HG02938 (cell line): ENCODE data around the gene HEATR9.
"Not testable (repeated sequence)": the region's sequence is repeated elsewhere in the genome, so short reads cannot be mapped to it uniquely, and the experiment has no call there.

Experiments
- ATAC-seq: cut with Tn5 transposase; IDR thresholded peaks from one replicate; pipeline ENCODE4 v1.9.1; 2021; ENCODE audit warnings: mild to moderate bottlenecking, moderate library complexity; ENCODE audit not compliant: unreplicated experiment

The HEATR9 gene

DNA sequence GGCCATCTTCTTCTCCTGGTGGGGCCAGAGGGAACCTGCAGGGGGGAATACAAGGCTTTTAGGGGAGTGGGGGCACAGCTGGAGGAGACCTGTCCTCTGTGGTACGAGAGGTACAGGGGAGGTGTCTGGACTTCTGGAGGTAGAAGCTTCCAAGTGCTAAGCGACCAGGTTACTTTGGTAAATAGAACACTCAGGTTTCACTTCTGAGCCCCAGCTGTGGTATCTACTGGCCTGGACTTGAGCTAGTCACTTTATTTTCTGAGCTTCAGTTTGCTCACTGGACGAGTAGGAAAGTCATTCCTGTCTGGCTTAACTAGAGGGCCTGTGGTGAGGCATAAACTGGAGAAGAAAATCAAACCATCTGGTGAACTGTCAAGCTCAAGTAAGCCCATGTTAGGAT is at the start of gene HEATR9:
TSS of gene HEATR9 (minus strand) at position 155 of the 400 bp plus-strand sequence. CDS start at position 6, 149 bp downstream.
- no peak for ATAC-seq

GRCh38 chr17:35917519-35918213 is 49.0 kb upstream of the HEATR9 start:
- ATAC-seq, result no peak

DNA sequence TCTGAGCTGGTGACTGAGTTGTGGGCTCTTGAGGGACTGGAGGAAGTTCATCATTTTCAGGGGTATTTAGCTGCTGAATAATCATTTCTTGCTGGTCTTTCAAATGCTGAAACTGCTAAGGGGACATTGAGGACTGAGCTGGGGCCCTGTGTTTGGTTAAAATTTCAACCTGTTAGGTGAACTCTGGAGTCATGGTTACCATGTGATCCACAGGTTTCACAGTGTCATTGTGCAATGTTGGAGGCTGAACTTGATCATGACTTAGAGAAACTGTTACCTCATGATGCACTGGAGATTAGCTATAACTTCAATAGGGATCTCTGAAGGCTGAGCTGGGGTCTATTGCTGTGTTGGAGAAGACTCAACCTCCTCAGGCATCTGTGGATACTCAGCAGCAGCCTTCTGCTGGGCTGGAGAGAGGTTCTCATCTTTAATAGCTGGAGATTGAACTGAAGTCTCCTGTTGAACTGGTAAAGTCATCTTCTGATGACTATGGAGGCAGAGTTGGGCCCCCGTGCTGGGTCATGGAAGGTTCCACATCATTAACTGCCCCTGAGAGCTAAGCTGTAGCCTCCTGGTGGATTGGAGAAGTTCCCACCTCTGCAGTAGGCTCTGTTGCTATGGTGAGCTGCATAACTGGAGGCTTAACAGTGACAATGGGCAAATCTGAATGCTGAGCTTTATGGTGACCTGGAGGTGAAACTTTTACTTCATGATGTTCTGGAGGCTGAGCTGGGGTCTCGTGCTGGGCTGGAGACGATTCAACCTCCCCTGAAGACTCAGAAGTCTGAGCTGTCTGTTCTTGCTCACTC is 46.7 kb upstream of the HEATR9 start:
- no peak for ATAC-seq

DNA sequence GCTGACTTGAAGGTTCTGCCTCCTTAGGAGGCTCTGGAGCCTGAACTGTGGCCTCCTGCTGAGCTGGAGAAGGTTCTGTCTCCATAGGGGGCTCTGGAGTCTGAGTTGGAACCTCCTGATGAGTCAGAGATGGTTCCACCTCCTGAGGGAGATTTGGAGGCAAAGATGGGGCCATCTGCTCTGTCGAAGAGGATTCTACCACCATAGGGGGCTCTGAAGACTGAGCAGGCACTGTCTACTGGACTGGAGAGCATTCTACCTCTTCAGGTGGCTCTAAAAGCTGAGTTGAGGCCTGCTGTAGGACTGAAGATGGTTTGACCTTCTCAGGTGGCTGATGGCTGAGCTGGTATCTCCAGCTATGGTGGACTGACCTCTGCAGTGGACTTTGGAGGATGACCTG is 45.7 kb upstream of the HEATR9 start:
- ATAC-seq, result no peak

DNA sequence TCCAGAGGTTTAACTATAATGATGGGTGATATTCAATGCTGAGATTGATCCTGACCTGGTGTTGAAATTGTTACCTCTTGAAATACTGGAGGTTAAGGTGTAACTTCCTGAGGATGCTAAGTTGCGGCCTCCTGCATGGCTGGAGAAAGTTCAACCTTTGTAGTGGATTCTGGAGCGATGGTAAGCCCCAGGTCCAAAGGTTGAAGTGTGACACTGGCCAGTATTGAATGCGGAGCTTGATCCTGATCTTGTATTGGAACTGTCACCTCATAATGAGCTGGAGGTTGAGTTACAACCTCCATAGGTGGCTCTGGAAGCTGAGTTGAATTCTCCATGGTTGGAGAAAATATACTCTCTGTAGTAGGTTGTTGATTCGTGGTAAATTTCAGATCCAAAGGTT is 44.9 kb upstream of the HEATR9 start:
- ATAC-seq, result no peak

GRCh38 chr17:35912942-35913341 is 44.3 kb upstream of the HEATR9 start:
- ATAC-seq, result no peak

GRCh38 chr17:35912339-35912912 is 43.7 kb upstream of the HEATR9 start:
- ATAC-seq, result no peak

DNA sequence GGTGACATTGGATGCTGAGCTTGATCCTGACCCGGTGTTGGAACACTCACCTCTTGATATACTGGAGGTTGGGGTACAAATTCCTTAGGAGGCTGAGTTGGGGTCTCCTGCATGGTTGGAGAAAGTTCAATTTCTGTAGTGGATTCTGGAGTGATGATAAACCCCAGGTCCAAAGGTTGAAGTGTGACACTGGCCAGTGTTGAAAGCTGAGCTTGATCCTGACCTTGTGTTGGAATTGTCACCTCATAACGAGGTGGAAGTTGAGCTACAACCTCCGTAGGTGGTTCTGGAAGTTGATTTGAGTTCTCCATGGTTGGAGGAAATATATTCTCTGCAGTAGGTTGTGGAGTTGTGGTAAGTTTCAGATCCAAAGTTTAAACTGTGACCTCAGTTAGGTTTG is 40.7 kb upstream of the HEATR9 start:
- no peak for ATAC-seq

- no peak for ATAC-seq
Measured at GRCh38 chr17:35907691-35908090, 39.0 kb upstream of the HEATR9 start.

DNA sequence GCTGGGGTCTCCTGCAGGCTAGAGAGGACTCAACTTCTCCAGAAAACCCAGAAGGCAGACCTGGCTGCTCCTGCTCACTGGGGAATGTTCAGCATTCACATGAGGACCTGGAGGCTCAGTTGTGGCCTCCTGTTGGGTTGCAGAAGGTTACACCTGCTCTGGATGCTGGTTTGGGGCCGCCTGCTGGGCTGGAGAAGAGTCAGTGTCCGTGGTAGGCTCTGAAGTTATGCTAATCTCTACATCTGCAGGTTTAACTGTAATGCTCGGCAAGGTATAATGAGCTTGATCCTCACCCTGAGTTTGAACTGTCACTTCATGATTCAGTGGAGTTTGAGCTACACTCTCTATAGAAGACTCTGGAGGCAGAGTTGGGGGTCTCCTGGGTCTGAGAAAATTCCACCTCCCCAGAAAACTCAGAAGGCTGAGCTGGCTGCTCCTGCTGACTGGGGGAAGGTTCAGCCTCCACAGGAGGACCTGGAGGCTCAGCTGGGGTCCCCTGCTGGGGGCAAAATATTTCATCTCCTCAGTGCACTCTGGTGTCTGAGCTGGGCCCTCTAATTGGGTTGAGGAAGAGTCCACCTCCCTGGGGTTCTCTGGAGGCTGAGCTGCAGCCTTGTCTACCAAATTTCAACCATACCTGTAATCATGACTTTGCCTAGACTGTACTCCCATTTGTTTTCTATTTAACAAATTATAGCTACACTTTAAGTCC is 38.4 kb upstream of the HEATR9 start:
- ATAC-seq, result no peak

- ATAC-seq, result no peak
Measured at GRCh38 chr17:35906191-35906925, 37.7 kb upstream of the HEATR9 start.

- no peak for ATAC-seq
Measured at GRCh38 chr17:35903451-35903850, 34.8 kb upstream of the HEATR9 start.

- no peak for ATAC-seq
Measured at GRCh38 chr17:35901631-35902175, 33.0 kb upstream of the HEATR9 start.

GRCh38 chr17:35900708-35901480 is 32.2 kb upstream of the HEATR9 start:
- ATAC-seq, result no peak

- no peak for ATAC-seq
Measured at GRCh38 chr17:35900280-35900679, 31.6 kb upstream of the HEATR9 start.

GRCh38 chr17:35898283-35899070 is 29.8 kb upstream of the HEATR9 start:
- ATAC-seq, result no peak

GRCh38 chr17:35897772-35898171 is 29.1 kb upstream of the HEATR9 start:
- ATAC-seq, result not testable (repeated sequence)

DNA sequence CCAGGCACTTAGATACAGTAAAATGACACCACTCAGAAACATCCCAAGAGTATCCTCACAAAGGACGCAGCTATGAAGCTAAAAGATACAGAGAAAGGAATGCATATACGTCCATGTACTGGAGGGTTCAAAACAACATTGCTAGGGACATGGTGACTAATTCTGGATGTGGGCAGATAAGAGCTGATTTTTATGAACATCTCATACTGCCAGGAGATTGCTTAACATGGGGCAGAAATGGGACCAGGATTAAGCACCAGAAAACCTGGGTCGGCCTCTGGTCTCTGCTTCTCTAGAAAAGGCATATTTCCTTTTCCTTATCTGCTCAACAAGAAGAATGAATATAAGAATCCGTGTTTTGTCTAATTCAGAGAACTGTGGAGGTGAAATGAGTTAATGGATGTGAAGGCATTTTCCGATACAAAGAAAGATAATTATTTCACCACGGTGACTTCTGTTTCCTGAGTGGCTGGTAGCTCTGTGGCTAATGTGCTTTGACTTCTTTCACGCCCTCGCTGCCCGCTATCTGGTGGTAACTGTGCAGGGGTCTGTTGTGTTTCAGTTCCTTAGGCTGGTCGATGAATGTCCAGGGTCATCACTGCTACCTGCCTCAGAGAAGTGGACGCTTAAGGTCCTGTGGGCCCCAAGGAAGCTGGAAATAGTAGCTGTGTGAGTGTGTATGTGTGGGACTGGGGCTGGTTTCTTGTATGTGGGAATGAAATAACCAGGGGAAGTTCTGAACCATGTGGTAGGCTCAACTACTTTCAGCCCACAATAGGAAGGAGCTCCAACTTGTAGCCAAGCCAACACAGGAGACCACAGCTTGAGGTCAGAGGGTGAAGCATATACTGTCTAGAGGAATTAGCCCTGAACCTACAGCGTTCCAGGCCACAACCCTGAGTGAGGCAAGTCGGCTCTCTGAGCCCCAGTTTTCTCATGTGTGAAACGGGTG is 27.2 kb upstream of the HEATR9 start:
- ATAC-seq, result no peak
